Endodermal cell (in vitro differentiated cells): ENCODE measurements around the gene MRPL19. TPM values are rescaled to one million over a fixed set of nuclear protein-coding genes. Genes with fewer than 3 reads are reported as not detected.

Source experiments
- DNase-seq: peaks from one replicate; pipeline ENCODE4 v3.0.0-alpha.2; 2017
- H3K27ac ChIP-seq: 2 replicates; pipeline ENCODE4 v1.5.1; 2013; ENCODE audit warnings: mild to moderate bottlenecking, low read depth, low read length, moderate library complexity
- H3K27me3 ChIP-seq: 2 replicates; pipeline ENCODE4 v1.6.1; 2013; ENCODE audit warnings: mild to moderate bottlenecking, low read length, moderate library complexity; ENCODE audit not compliant: insufficient read depth, control insufficient read depth, poor library complexity, severe bottlenecking
- H3K36me3 ChIP-seq: 2 replicates; pipeline ENCODE4 v1.7.0; 2013; ENCODE audit warnings: mild to moderate bottlenecking, low read length, moderate library complexity; ENCODE audit not compliant: control insufficient read depth, insufficient read depth
- H3K4me1 ChIP-seq: one replicate; pipeline ENCODE4 v1.7.0; 2013; ENCODE audit warnings: low read length; ENCODE audit not compliant: control insufficient read depth, insufficient read depth
- H3K4me3 ChIP-seq: 2 replicates; pipeline ENCODE4 v1.5.1; 2013; ENCODE audit warnings: mild to moderate bottlenecking, low read length, moderate library complexity
- H3K9ac ChIP-seq: 2 replicates; pipeline ENCODE4 v1.6.1; 2013; ENCODE audit warnings: mild to moderate bottlenecking, low read length, moderate library complexity; ENCODE audit not compliant: poor library complexity, severe bottlenecking; ENCODE audit errors: extremely low read depth
- H3K9me3 ChIP-seq: 2 replicates; pipeline ENCODE4 v1.6.1; 2013; ENCODE audit warnings: mild to moderate bottlenecking, low read length, moderate library complexity; ENCODE audit not compliant: control insufficient read depth
- H3K27ac Mint-ChIP-seq: 2 replicates; pipeline ENCODE4 v1.8.0; 2020; ENCODE audit warnings: mixed read lengths
- H3K27me3 Mint-ChIP-seq: 2 replicates; pipeline ENCODE4 v1.8.0; 2021; ENCODE audit warnings: mild to moderate bottlenecking, mixed read lengths; ENCODE audit not compliant: insufficient read depth
- H3K36me3 Mint-ChIP-seq: 2 replicates; pipeline ENCODE4 v1.8.0; 2020; ENCODE audit warnings: low read depth, mixed read lengths
- H3K4me1 Mint-ChIP-seq: 2 replicates; pipeline ENCODE4 v1.8.0; 2020; ENCODE audit warnings: mixed read lengths
- H3K4me3 Mint-ChIP-seq: 2 replicates; pipeline ENCODE4 v1.8.0; 2020; ENCODE audit warnings: mild to moderate bottlenecking, moderate library complexity, mixed read lengths
- H3K9me3 Mint-ChIP-seq: 2 replicates; pipeline ENCODE4 v1.8.0; 2020; ENCODE audit warnings: mild to moderate bottlenecking, mixed read lengths
- CTCF ChIP-seq: fragments of 200-600 bp; sonication (generic); conservative IDR thresholded peaks from 2 replicates; pipeline ENCODE4 v1.5.0; 2021; ENCODE audit warnings: antibody characterized with exemption, mild to moderate bottlenecking
- WGBS, 2 experiments: methylation state at CpG; one replicate each; pipeline versions ENCODE4 v1.1.5 to v1.1.7; 2013; ENCODE audit warnings: missing lambda C conversion rate in 2 of 2, mixed read lengths in 1 of 2; ENCODE audit not compliant: insufficient coverage in 1 of 2, insufficient read length in 1 of 2; 5-methylcytosine and 5-hydroxymethylcytosine counted together
- total RNA-seq, 2 donors: library from RNA; stranded (reverse); fragmentation: NEBNext Ultra II Directional in 1 of 2; extraction: Animal tissue kit (Norgen Biotek cat#: 25700) in 1 of 2; gene quantifications; 2 replicates in 1 of 2; 3 replicates in 1 of 2; pipeline ENCODE4 v1.2.1, GENCODE V29; 2021

The MRPL19 gene
- total RNA-seq, 2 donors from 2014 or later = 63.7 to 77.6 TPM

- Histone ChIP-seq H3K4me3 (peak overlapping the region; percentile 53), H3K9me3 (peaks cover 10% of the 10 kb centered on the region), H3K27me3 (no peaks in the 10 kb centered on the region), H3K9ac (no peak overlapping the region), H3K4me1 (peaks cover 7% of the 10 kb centered on the region), H3K27ac (no peak overlapping the region), H3K36me3 (peaks cover 84% of the 10 kb centered on the region)
- H3K4me1 Mint-ChIP-seq = peaks cover 32% of the 10 kb centered on the region
- no peak for DNase-seq
- no peaks in the 10 kb centered on the region for H3K9me3 Mint-ChIP-seq
- no peak for TF ChIP-seq CTCF
- H3K27ac Mint-ChIP-seq = no peak overlapping the region
- WGBS, 2 experiments = 84 to 100% methylated on average over 1 of the region's 1 CpG
- peaks cover 72% of the 10 kb centered on the region for H3K36me3 Mint-ChIP-seq
- H3K27me3 Mint-ChIP-seq = no peaks in the 10 kb centered on the region
- no peak overlapping the region for H3K4me3 Mint-ChIP-seq
Observed at GRCh38 chr2:75656563-75656962, 10.0 kb downstream of the MRPL19 start.

GRCh38 chr2:75657798-75658197 lies 11.2 kb downstream of the MRPL19 start:
- Histone ChIP-seq H3K4me1 (peaks cover 7% of the 10 kb centered on the region), H3K27me3 (no peaks in the 10 kb centered on the region), H3K9me3 (peaks cover 10% of the 10 kb centered on the region), H3K4me3 (peak overlapping the region; percentile 53), H3K27ac (no peak overlapping the region), H3K36me3 (peaks cover 84% of the 10 kb centered on the region), H3K9ac (no peak overlapping the region)
- Mint-ChIP-seq H3K9me3 (no peaks in the 10 kb centered on the region), H3K4me1 (peaks cover 32% of the 10 kb centered on the region), H3K36me3 (peaks cover 72% of the 10 kb centered on the region), H3K27me3 (no peaks in the 10 kb centered on the region), H3K27ac (no peak overlapping the region), H3K4me3 (no peak overlapping the region)
- no peak for DNase-seq
- TF ChIP-seq CTCF = no peak

GRCh38 chr2:75666911-75667310 lies 20.3 kb downstream of the MRPL19 start:
- no peak overlapping the region for H3K9ac ChIP-seq
- Mint-ChIP-seq H3K4me3 (no peak overlapping the region), H3K27ac (no peak overlapping the region), H3K4me1 (no peaks in the 10 kb centered on the region), H3K27me3 (no peaks in the 10 kb centered on the region), H3K9me3 (no peaks in the 10 kb centered on the region), H3K36me3 (peaks cover 46% of the 10 kb centered on the region)
- 92 to 100% methylated on average over 2 to 6 of the region's 6 CpGs for WGBS, 2 experiments
- H3K27me3 ChIP-seq = no peaks in the 10 kb centered on the region
- no peak for TF ChIP-seq CTCF
- no peak overlapping the region for H3K27ac ChIP-seq
- DNase-seq = no peak
- H3K4me3 ChIP-seq = no peak overlapping the region
- H3K9me3 ChIP-seq = no peaks in the 10 kb centered on the region
- no peaks in the 10 kb centered on the region for H3K4me1 ChIP-seq
- peaks cover 62% of the 10 kb centered on the region for H3K36me3 ChIP-seq
